HG02938 (cell line): ENCODE measurements around the gene RNF138.
"Not testable (repeated sequence)": the region's sequence is repeated elsewhere in the genome, so short reads cannot be mapped to it uniquely, and the experiment has no call there.

Experiments
- ATAC-seq: cut with Tn5 transposase; IDR thresholded peaks from one replicate; pipeline ENCODE4 v1.9.1; 2021; ENCODE audit warnings: mild to moderate bottlenecking, moderate library complexity; ENCODE audit not compliant: unreplicated experiment

RNF138 gene

GRCh38 chr18:32167980-32168730 is 76.5 kb downstream of the RNF138 start:
- ATAC-seq, result no peak

- ATAC-seq, result no peak
Measured at GRCh38 chr18:32173654-32174053, 82.0 kb downstream of the RNF138 start.

GRCh38 chr18:32174719-32175118 is 83.0 kb downstream of the RNF138 start:
- no peak for ATAC-seq

GRCh38 chr18:32175265-32175664 is 83.6 kb downstream of the RNF138 start:
- no peak for ATAC-seq

- ATAC-seq, result not testable (repeated sequence)
Measured at GRCh38 chr18:32176745-32177144, 85.1 kb downstream of the RNF138 start.

- ATAC-seq, result no peak
Measured at GRCh38 chr18:32177530-32177929, 85.9 kb downstream of the RNF138 start.
